GM12801 (cell line): ENCODE results near the gene SH3RF3.

Experiments used
- TF ChIP-seq, protein P1 (sequence below): IDR thresholded peaks from one replicate; pipeline ENCODE4 v1.5.1; 2011; ENCODE audit warnings: control low read depth; ENCODE audit not compliant: insufficient read length; ENCODE audit errors: extremely low read depth

The SH3RF3 gene

DNA sequence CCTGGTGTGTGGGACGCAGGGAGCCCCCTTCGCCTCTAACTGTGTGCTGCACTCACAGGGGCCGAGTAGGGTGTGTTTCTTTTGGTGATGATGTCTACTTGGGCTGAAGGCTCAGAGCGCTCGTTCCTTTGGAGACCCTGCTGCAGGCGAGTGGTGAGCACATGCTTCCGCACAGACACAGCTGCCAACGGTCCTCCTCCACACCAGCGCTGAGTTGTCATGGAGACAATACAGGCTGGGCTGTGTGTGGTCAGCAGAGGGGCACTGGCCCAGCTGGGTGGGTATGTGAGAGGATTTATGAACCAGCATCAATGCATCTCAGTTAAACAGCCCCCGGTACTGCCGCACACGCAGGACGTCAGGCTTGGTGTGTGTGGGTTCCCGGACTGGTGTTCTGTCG is 143.5 kb downstream of the SH3RF3 start:
- TF ChIP-seq, protein P1, sequence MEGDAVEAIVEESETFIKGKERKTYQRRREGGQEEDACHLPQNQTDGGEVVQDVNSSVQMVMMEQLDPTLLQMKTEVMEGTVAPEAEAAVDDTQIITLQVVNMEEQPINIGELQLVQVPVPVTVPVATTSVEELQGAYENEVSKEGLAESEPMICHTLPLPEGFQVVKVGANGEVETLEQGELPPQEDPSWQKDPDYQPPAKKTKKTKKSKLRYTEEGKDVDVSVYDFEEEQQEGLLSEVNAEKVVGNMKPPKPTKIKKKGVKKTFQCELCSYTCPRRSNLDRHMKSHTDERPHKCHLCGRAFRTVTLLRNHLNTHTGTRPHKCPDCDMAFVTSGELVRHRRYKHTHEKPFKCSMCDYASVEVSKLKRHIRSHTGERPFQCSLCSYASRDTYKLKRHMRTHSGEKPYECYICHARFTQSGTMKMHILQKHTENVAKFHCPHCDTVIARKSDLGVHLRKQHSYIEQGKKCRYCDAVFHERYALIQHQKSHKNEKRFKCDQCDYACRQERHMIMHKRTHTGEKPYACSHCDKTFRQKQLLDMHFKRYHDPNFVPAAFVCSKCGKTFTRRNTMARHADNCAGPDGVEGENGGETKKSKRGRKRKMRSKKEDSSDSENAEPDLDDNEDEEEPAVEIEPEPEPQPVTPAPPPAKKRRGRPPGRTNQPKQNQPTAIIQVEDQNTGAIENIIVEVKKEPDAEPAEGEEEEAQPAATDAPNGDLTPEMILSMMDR = no peak

DNA sequence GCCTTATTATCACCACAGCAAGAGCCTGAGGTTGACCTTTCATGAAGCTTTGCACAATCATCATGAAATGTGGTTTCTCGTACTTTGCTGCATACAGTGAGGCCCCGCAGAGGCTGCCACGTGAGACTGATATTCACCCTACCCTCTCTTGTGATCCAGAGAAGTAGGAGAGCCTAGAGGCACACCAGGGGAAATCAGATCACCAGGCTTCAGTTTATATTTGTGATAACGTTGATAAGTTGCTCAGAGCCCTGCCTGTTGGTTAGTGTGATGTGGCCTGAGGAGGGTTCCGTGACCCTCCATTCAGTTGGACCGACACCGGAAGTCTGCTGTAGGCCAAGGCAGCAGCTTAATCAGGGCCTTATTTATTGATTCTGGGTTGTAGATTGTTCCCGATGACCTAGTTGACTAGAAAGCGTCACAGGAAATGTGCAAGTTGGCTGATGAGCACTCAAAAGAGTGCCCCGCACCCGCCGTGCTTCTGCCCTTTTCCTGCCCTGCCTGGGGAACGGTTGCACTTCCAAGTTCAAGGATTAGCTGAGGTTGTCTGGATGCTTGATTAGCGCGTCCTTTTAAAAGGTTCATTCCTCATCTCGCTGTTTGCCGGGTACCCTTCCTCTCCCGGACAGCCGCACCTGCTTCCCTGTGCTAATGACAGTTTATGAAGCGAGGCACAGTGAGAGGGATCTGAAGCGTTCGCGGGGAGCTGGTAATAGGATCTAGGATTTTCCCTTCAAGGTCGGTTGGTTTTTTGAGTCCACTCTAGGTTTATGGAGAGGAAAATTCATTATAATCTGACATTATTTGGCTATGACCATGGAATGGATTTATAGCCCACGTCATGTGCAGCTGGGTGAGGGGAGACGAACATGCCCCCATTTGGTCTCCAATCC is 146.4 kb downstream of the SH3RF3 start:
- TF ChIP-seq, protein P1 = no peak

DNA sequence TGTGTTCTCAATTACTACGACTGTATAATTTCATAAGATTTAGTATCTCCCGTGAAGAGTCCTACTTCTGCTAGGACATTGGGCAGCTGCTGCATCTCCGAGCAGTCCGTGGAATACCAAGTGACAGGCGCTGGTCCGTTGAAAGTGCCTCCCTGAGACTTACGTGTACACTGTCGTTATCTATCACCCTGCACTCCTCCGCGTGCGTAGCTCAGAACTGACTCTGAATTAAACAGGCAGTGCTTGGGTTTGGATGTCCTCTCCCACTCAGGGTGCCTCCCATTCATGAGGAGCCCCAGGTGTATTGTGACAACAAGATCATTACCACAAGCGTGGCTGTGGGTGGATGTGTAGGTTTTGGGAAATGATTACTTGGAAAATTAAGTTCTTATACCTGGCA is 148.4 kb downstream of the SH3RF3 start:
- TF ChIP-seq, protein P1 = no peak

DNA sequence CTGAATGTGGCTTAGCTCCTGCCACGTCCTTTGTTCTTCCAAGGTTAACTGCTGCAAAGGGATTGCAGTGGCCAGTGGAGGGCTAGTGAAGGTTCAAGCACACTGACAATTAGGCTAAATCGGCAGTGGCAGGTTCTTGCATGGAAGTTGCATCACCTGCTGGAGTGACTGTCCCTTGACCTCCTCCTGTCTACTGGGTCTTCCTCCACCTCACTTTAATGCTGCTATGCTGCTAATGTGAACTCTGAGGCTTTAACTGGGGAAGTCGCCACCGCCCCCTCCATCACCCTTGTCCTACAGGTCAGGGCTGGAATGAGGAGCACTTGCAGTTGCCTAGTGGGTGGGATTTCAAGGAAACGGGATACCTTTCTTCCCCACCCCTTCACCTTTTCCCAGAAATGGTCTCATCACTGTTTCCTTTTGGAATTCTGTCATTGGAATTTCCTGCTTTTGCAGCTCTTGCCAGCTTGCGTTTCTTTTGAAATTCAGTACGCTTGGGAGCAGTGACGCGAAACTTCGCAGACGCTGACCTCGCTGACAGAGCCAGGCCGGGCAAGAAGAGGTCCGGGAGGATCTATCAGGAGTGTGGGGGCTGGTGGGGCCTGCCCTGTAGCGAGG is 150.3 kb downstream of the SH3RF3 start:
- TF ChIP-seq, protein P1 = no peak

DNA sequence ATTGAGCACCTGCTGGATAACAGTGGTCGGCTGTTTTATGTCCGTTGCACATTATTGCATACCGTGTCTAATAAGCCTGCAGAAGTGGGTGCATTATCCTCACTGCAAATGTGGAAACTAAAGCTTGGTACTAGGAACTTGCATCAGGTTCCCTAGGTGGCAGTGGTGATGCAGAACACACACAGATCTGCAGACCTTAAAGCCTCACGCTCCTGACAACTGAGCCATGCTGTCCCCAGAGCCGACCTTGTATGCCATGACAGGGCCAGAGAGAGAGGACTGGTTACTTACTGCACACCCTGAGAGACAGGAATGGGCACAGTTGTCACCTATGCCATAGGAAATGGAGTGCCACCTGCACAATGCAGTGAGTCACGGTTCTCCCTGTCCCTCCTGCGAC is 151.8 kb downstream of the SH3RF3 start:
- TF ChIP-seq, protein P1 = no peak

GRCh38 chr2:109282360-109282759 is 153.4 kb downstream of the SH3RF3 start:
- TF ChIP-seq, protein P1 = no peak

DNA sequence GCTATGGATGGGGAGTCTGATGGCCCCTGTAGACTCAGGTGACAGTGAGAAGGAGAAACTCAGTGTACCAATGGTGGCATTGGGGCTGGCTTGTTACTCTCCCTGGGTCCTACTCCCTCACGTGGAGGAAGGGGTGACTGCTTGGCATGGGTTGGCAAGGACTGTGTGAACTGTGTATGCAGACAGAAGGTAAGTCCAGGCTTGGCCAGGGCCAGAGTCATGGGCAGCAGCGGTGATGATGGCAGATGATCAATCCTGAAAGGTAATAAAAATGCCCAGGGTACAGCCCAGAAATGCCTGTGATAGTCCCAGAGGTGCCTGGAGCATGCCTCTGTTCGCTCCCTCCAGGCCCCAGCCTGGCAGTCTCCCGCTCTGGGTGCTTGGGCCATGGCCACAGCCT is 153.9 kb downstream of the SH3RF3 start:
- TF ChIP-seq, protein P1 = no peak
